Measurements from ENCODE around the gene CDKN2B-AS1.

CDKN2B-AS1 gene

DNA sequence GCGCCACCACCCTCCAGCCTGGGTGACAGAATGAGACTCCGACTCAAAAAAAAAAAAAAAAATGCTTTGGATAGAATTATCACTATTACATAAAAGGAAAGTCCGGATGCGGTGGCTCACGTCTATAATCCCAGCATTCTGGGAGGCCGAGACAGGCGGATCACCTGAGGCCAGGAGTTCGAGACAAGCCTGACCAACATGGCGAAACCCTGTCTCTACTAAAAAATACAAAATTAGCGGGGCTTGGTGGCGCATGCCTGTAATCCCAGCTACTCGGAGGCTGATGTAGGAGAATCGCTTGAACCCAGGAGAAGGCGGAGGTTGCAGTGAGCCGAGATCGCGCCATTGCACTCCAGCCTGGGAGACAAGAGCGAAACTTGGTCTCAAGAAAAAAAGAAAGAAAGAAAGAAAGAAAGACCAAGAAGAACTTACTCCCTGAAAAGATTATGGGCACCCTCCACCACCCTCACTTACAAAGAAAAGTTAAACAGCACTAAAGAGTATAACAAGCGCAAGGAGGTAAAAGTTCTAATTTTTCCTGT, 18.2 kb upstream of the CDKN2B-AS1 start:
- H3K27ac ChIP-seq, result no peak overlapping the region
- H3K4me3 ChIP-seq, result no peak overlapping the region

DNA sequence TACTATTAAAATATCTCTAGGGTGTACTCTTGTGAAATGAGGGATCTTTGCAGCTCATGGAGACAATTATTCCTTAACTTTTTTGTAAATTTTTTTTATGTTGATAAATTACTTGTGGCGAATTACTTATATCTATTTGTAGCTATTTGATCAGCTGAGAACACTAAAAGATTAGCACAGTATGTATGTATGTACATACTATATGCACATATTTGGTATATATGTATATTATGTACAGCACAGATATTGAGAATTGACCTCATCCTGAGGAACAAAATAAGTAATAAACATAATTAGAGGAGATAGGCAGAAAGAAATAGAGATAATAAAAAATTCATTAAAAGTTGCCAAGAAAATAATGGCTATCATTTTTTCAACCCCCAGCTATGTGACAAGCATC, 12.2 kb upstream of the CDKN2B-AS1 start:
- Histone ChIP-seq H3K27ac (no peak overlapping the region), H3K4me3 (no peak overlapping the region)

DNA sequence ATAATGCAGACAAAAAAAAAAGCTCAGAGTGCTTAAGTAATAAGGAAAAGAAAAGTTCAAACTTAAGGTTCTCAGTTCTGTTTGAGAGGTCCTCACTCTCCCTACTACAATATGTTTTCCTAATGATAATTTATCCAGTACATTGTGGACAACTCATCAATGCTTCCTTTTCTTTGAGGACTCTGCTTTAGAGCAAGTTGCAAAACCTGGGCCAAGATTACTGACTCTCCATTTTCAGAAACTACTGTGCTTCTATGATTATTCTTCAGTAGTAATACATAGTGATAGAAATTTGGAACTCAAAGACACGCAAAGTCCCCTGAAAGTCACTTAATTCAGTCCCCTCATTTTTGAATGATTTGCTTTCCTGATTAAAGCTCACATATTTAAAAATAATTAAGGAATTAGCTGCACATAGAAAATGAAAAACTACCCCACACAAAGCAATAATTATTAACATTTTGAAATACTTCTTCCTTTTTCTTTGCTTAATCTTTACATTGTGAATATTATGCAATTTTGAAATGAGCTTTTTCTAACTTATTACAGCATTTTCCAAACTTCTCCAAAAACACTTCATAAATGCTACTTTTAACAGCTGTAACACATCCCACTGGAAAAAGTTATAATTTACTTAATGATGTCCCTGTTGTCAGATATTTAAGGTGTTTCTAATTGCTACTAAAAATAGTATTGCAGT, 11.6 kb upstream of the CDKN2B-AS1 start:
- Histone ChIP-seq H3K27ac (no peak overlapping the region), H3K4me3 (no peak overlapping the region)

DNA sequence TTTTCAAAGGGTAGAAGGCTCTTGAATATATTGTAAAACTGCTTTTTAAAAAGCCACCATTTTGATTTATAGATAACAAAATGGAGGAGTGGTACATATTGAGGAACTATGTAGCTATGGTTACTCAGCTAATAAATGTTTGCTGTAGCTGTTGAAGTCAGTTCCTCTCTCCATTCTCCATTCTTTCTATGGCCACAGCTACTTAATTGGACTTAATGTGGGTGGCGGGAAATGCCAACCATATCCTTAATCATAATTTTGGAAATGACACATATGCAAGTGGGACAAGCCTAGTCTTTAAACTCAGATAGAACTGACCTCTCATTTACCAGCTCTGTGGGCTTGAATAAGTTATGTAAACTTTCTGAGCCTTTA, 11.0 kb upstream of the CDKN2B-AS1 start:
- no peak overlapping the region for H3K27ac ChIP-seq

DNA sequence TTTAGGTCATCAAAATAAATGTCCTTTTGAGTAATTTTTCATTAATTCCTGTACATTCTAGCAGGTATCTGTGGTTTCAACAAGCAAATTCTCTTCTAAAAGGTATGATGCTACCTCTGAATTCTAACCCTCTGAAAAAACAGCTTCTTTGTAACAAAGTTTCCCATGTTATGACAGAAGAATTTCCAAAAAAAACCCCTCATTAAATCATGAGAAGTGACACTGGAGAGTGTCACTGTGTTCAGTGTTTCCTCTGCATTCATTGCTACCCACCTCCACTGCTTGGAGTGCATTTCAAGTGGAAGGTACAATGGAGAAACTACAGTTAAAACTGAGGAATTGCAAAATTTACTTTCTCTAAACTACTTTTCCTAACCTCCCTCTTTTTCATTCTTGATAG, 10.5 kb upstream of the CDKN2B-AS1 start:
- H3K4me3 ChIP-seq, result no peak overlapping the region

More for the DNA sequence above, 11.0 kb upstream of the CDKN2B-AS1 start:
- no peak overlapping the region for H3K4me3 ChIP-seq

DNA sequence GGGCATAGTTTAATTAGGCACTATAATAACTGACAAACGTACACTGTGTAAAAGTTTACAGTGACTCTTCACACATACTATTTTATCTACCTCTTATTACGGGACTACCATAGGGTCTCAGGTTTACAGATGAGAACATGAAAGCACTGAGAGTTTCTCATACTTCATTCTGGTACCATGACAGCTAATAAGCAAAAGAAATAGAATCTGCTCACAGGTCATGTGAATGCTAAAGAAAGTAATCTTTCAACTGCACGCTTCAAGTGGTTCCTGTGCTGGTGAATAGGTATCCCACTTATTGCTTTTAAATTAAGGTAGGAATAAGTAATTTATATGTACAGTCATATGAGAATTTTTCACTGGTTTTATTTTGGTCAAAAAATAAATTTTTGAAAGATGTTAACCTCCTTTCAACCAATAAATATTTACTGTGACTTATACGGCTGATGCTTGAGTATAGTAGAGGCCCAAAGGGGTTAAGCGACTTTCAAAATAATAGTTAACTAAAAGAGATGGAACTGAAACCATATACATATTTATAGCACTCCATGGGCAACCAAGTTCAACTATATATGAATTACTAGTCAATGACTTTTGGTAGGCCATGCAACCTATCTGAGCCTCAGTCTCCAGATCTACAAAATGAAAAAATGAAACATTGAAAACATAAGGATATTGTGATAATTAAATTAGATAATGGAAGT, 8.5 kb upstream of the CDKN2B-AS1 start:
- H3K4me3 ChIP-seq, result no peak overlapping the region
- no peak overlapping the region for H3K27ac ChIP-seq

More for the DNA sequence above, 10.5 kb upstream of the CDKN2B-AS1 start:
- no peak overlapping the region for H3K27ac ChIP-seq

DNA sequence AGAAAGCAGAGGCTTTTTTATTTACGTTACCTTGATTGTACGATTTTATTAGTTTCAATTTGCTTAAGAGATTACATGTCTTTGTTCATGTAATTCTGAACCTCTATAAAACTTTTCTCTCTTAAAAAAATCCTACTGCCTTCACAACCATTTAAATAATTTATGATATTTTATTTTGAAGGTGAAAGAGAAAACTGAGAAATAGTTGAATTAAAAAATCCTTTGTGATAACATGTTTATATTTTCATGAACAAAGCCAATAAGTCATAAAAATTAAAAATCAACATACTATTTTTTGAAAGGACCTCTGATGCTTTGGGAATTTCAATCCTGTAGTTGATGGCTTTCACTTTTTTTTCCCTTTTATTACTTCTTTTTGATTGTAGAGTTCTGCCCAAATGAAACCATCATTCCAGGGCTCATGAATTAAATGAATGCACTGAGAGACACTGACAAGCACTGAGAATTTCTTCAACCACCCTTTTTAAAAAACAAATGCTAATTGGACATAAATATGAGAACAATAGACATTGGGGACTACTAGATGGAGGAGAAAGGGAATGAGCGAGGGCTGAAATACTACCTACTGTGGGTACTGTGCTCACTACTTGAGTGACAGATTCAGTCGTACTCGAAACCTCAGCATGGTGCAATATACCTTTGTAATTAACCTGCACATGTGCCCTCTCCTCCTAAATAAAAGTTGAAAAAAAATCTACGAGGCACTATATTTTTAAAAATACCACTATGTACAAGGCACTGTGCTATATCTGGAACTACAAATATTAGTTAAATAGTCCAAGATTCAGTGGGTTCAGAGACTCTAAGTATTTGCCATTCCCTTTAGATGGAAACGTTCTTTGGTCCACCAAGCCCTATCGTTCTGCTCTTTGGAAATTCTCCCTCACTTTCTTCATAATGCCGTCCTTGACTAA, 6.3 kb upstream of the CDKN2B-AS1 start:
- Histone ChIP-seq H3K4me3 (no peak overlapping the region), H3K27ac (no peak overlapping the region)

DNA sequence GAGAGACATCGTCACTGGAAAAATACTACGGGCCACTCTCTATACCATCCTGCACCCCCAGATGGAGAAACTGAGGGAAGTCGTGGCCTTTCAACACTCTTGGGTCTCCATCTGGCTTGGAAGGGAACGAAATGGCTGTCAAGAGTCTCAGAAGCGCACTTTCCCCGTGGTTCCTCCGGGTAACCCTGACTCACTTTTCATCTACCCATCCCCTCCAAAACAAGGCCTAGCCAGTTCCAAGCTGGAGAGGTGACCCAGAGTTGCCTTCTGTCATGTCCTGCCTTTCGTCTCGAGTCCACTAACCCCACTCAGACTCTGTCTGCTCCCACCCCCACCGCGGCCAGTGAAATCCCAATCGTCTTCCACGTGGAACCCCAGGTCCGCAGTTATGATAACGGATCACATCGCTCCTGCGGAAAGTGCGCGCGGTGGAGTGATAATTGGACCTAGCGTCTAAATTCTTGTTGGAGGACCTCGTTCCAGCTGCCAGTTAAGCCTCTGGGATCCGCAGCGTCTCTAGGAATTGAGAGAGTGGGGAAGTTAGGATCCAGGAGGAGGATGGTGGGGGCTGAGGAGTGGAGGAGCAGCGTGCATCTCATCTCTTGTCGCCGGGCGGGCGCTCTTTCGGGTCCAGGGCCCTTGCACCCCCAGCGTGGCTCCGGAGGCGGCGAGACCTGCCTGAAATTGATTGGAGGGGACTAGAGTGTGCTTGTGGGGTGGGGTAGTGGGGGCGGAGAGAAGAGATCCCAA, 5.0 kb upstream of the CDKN2B-AS1 start:
- H3K4me3 ChIP-seq, result no peak overlapping the region
- H3K27ac ChIP-seq, result no peak overlapping the region

DNA sequence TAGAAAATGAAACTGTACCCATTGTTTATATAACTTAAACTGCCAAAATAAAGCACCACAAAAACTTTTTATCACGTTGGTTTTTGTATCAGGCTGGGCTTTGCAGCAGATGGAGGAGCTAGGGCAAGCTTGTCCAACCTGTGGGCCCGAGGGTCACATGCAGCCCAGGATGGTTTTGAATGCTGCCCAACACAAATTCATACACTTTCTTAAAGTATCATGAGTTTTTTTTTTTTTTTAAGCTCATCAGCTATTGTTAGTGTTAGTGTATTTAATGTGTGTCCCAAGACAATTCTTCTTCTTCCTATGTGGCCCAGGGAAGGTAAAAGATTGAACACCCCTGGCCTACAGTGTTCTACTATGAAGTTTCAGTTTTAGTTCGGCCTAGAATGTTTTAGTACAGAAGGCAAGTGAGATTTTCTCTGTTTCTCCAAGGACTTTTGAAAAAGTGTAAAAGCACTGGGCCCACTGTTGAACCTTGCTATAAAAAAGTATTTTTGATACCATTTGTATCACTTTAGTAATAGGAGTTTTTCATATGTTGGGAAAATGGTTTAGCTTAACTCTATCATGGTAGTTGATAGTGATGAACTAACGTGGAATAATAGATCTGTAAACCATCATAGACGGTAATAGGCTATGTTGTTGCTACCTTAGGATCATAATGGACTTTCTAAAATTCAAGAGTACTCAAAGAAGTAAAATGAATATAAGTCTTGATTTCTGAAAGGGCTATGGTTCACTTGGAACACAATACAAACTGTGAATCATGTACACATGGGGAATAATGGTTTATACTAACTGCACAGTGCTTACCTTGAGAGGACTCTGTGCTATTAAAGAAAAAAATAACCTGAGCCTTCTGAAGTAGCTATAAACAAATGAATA, 3.3 kb upstream of the CDKN2B-AS1 start:
- Histone ChIP-seq H3K27ac (no peak overlapping the region), H3K4me3 (no peak overlapping the region)

DNA sequence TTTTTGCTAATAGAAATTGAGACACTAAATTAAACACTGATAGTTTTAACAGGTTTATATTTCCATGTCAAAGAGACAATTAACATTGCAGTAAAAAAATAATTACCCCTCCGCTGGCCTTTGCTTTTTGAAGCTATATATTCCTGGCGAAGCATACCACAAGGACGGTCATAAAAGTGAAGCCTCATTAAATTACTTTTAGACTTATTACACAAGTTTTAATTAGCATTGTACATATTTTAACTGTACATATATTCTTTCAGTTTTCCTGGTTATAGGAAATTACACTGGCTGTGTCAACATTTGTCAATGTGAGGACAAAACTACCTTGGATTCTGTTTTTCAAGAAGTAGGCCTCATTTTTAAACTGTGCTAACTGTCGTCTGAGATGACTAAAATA, 1.6 kb upstream of the CDKN2B-AS1 start:
- Histone ChIP-seq H3K27ac (peak overlapping the region in 1 of 21 experiments; percentile 72), H3K4me3 (peak overlapping the region in 3 of 7 experiments; percentile 56 to 88 (median 82))

DNA sequence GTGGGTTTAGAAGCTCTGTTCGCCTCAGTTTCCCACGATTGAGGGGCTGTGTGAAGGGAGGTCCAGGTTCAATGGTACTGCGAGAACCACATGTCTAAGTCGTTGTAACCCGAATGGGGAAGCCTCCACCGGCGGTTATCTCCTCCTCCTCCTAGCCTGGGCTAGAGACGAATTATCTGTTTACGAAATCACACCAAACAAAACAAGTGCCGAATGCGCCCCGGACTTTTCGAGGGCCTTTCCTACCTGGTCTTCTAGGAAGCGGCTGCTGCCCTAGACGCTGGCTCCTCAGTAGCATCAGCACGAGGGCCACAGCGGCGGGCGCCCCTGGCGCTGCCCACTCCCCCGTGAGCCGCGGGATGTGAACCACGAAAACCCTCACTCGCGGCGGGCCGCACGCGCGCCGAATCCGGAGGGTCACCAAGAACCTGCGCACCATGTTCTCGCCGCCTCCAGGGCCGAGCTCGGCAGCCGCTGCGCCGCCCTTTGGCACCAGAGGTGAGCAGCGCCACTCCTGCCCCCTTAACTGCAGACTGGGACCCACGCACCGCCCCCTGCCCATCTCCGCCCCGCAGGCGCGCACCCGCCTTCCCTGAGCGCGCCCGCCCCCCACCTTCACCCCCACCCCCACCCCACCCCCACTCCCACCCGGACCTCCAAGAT, 567 bp upstream of the CDKN2B-AS1 start, which contains the start of gene CDKN2A:
Gene CDKN2A, minus strand, starts transcription at position 500 of the 663 bp plus-strand sequence.
- H3K4me3 ChIP-seq, result peak within 1 kb of the TSS; percentile 56 to 98 (median 88)
- peak within 1 kb of the TSS; percentile 37 to 93 (median 81) for H3K27ac ChIP-seq

DNA sequence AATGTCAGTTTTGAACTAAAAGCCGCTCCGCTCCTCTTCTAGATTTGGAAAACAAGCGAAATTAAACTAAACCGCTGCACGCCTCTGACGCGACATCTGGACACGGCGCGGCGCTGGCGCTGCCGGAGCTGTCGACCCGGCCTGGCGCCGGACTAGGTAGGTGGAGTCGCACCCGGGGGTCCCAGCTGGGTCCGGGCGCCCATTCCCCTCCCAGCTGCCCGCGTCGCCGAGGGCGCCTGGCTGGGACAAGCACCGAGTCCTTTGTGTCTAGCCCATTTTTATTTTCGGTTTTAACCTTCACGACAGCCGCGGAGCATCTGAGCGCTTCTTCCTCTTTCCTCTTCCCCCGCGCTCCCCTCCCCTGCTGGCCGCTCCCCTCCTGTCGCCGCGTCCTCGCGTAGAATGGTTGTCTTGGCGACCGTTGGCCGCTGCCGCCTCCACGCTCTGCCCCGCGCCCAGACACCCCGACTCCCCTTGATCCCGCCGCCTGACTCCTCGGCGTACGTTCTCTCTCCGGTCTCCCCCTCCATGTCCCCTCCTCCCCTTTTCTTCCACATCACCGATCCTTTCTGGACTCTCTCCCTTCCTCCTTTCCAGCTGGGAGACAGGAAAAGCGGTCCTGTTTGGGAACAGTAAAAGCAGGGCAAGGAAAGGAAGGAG, 545 bp downstream of the CDKN2B-AS1 start:
- peak overlapping the region; percentile 56 to 98 (median 88) for H3K4me3 ChIP-seq
- peak overlapping the region; percentile 37 to 93 (median 81) for H3K27ac ChIP-seq

DNA sequence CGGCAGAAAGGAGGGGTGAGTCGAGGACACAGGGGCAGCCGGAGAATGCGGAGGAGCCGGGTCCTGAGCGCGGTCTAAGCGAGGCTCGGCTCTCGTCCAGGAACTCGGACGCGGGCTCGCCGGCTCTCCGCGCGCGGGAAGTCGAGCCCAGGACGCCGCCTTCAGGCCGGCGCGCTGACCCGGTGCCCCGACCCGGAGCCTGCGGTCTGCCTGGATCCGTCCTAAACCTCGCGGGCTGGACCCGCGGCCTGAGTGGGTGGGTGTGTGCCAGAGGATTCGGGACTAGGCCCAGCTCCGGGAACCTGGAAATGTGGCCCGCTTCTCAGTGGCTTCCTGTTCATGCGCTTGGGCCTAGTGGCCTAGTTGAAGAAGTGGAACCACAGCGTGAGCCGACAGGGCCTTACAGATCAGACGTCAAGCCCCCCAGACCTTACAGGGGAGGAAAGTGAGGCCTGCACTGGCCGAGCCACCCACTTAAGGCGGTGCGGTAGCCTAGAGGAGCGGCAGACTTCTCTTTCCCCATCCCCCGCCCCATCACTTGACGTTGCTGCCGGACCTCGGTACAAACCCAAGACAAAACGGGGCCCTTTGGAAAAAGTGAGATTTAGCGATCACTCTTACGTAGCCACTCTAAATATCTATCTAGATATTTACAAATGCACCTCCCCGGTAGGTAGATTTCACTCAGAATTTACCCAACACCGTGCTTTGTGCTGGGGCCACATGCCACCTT, 1.2 kb downstream of the CDKN2B-AS1 start:
- H3K4me3 ChIP-seq, result peak overlapping the region; percentile 56 to 98 (median 88)
- peak overlapping the region in 20 of 21 experiments; percentile 37 to 93 (median 81) for H3K27ac ChIP-seq

DNA sequence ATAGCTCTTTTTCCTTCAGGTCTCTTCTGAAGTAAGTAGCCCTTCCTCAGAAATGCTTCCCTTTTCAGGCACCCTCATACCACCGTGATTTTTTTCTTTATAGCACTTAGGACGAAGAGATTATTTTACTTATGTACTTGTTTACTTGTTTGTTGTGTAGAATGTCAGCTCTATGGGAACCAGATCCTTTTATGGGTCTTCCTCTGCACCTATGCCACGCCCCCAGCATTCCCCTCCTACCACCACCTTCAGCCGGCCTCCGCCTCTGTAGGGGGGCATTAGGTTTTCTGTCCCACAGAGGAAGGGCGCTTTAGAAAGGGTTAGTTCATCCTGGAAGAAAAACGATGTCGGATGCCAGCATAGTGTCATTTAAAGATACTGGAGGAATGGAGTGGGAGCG, 1.8 kb downstream of the CDKN2B-AS1 start:
- peak overlapping the region in 3 of 7 experiments; percentile 56 to 93 (median 82) for H3K4me3 ChIP-seq
- no peak overlapping the region for H3K27ac ChIP-seq

DNA sequence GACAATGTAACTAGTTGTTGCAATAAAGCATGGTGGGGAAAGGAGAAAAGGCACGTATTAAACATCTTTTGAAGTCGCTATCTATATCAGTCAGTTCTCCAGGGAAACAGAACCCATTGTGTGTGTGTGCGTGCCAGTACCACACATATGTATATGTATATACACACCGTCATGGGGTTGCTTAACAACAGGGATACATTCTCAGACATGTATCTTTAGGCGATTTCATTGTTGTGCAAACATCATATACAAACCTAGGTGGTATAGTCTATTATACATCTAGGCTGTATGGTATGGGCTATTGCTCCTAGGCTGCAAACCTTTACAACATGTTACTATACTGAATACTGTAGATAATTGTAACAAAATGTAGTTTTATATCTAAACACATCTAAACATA, 2.3 kb downstream of the CDKN2B-AS1 start:
- H3K4me3 ChIP-seq, result peak overlapping the region in 1 of 7 experiments; percentile 56
- H3K27ac ChIP-seq, result no peak overlapping the region

DNA sequence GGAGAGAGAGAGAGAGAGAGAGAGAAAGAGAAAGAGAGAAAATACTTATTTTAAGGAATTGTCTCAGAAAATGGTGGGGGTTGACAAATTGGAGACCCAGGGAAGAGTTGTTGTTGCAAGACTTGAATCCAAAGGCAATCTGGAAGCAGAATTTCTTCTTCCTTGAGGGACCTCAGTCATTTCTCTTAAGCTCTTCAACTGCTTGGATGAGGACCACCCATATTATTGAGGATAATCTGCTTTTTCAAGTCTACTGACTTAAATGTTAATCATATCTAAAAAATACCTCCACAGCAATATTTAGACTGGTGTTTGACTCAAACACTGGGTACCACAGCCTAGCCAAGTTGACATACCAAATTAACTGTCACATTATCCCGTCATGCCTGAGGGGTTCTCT, 2.9 kb downstream of the CDKN2B-AS1 start:
- Histone ChIP-seq H3K4me3 (no peak overlapping the region), H3K27ac (no peak overlapping the region)
